COLO668 (cell line): ENCODE measurements around the gene MRM2.

ENCODE experiments used
- DNase-seq: peaks from one replicate; lab custom pipeline; 2025; ENCODE audit not compliant: unreplicated experiment; lab: John Stamatoyannopoulos, UW

The MRM2 gene

GRCh38 chr7:2241580-2242540 lies at the start of gene MRM2, which contains the start of gene NUDT1:
Gene MRM2 (minus strand): TSS chr7:2242205. CDS start chr7:2242169, 36 bp downstream.
Gene NUDT1 (plus strand): TSS chr7:2242226. CDS start chr7:2244575, 2,349 bp downstream.
- DNase-seq, result peak; percentile 96

- no peak for DNase-seq
Measured at GRCh38 chr7:2290877-2291276, 48.9 kb upstream of the MRM2 start.

GRCh38 chr7:2289621-2290020 lies 47.6 kb upstream of the MRM2 start:
- no peak for DNase-seq

GRCh38 chr7:2289111-2289586 lies 47.1 kb upstream of the MRM2 start:
- no peak for DNase-seq

- no peak for DNase-seq
Measured at GRCh38 chr7:2288503-2288902, 46.5 kb upstream of the MRM2 start.

GRCh38 chr7:2287745-2288144 lies 45.7 kb upstream of the MRM2 start:
- no peak for DNase-seq

GRCh38 chr7:2283074-2283473 lies 41.1 kb upstream of the MRM2 start:
- DNase-seq, result no peak

- no peak for DNase-seq
Measured at GRCh38 chr7:2282185-2282751, 40.3 kb upstream of the MRM2 start.

- DNase-seq, result no peak
Measured at GRCh38 chr7:2281541-2281940, 39.5 kb upstream of the MRM2 start.

GRCh38 chr7:2280424-2280823 lies 38.4 kb upstream of the MRM2 start:
- no peak for DNase-seq

- no peak for DNase-seq
Measured at GRCh38 chr7:2279896-2280295, 37.9 kb upstream of the MRM2 start.

GRCh38 chr7:2278026-2278425 lies 36.0 kb upstream of the MRM2 start:
- DNase-seq, result no peak

GRCh38 chr7:2276107-2276506 lies 34.1 kb upstream of the MRM2 start:
- no peak for DNase-seq

- DNase-seq, result no peak
Measured at GRCh38 chr7:2275101-2275500, 33.1 kb upstream of the MRM2 start.

- DNase-seq, result no peak
Measured at GRCh38 chr7:2274666-2275065, 32.7 kb upstream of the MRM2 start.

- DNase-seq, result no peak
Measured at GRCh38 chr7:2273866-2274265, 31.9 kb upstream of the MRM2 start.

GRCh38 chr7:2272031-2272430 lies 30.0 kb upstream of the MRM2 start:
- no peak for DNase-seq

GRCh38 chr7:2271273-2272026 lies 29.4 kb upstream of the MRM2 start:
- no peak for DNase-seq

- DNase-seq, result no peak
Measured at GRCh38 chr7:2270495-2270894, 28.5 kb upstream of the MRM2 start.

- no peak for DNase-seq
Measured at GRCh38 chr7:2269991-2270460, 28.0 kb upstream of the MRM2 start.
